ENCODE results near the gene ADSL.

GRCh38 chr22:40347300-40347699, 1.0 kb downstream of the ADSL start:
- TF ChIP-seq POLR2A (IDR thresholded peaks at IDR 0.05) = no peak
- no peak for TF ChIP-seq CTCF (IDR thresholded peaks at IDR 0.05)
- no peak for TF ChIP-seq POLR2AphosphoS5 (IDR thresholded peaks at IDR 0.05)
- TF ChIP-seq EP300 (IDR thresholded peaks at IDR 0.05) = no peak

Data from stomach (tissue), 4 donors.